D341Med (cell line): ENCODE results near the gene NRXN3.

ENCODE experiments used
- DNase-seq: peaks from one replicate; pipeline ENCODE4 v3.0.0; 2012; ENCODE audit warnings: low spot score

NRXN3 gene

DNA sequence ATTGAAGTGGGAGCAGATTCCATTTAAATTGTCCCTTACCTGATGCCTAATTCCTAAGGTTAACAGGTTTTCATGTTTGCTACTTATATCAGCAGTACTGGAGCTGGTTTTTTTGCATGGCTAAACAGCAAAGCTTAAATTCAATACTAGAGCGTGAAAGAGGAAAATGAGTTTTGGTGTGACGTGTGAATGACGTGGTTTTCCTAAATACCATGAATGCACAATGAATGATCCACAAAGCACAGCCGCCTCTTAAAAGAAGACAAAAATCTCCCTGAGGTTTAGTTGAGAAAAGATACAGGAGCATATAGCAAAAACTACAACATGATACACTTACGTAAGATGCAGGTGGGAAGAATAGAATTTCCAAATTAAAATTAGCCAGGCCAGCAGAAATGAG, 1310.0 kb downstream of the NRXN3 start:
- DNase-seq: no peak

DNA sequence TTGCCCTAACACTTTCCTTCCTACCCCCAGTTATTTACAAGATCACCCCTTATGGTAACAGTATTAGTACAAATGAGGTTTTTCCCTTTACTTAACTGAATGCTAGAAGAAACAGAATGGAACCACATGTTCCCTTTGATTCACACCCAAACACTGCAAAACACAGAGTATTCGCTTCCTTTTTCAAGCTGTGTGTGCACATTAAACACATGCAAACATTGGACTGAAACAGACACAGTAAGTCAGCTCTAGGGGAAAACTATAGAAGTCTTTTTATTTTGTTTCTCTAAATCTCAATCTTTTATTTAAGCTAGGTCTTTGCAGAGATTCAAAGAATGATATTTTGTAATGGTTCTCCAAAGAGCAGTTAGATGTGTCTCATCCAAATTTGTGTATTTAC, 1312.7 kb downstream of the NRXN3 start:
- DNase-seq: no peak

GRCh38 chr14:79483477-79484388, 1313.6 kb downstream of the NRXN3 start:
- DNase-seq: no peak

GRCh38 chr14:79487632-79488031, 1317.5 kb downstream of the NRXN3 start:
- DNase-seq: no peak

DNA sequence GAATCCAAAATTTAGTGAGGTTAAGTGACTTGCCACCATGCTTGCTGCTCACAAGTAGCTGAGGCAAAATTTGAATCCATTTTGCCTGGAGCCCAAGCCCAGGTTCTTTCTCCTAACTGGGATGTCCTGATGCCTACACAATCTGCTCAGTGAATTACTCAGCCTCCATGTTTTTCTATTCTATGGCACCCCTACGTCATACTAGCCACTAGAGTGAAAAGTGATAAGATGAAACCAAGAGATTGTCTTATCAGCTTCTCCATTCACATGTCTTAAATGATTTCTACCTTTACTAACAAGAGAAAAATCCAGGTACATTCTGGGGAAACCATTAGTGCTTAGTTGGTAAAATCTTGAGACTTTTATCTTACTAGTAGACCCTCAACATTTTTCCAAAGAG, 1321.0 kb downstream of the NRXN3 start:
- no peak for DNase-seq

- DNase-seq: no peak
These were observed 1323.0 kb downstream of the NRXN3 start for GRCh38 chr14:79493081-79493645.

DNA sequence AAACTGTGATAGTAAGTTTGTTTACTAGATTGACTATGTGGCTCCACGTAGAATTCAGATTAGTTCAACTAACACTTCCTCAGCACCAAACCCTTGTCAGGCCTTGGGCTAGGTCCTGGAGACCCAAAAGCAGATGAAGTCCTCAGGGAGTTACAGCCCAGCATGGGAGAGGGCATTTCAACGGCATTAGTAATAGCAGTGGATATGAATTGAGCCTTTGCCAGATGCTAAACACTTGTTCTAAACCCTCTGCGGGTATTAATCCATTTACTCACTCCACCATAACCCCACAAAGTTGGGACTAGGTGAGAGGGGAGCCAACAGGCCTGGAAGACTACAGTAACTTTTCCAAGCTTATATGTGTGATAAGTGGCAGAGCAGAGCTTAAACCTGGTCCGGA, 1326.5 kb downstream of the NRXN3 start:
- DNase-seq: no peak

DNA sequence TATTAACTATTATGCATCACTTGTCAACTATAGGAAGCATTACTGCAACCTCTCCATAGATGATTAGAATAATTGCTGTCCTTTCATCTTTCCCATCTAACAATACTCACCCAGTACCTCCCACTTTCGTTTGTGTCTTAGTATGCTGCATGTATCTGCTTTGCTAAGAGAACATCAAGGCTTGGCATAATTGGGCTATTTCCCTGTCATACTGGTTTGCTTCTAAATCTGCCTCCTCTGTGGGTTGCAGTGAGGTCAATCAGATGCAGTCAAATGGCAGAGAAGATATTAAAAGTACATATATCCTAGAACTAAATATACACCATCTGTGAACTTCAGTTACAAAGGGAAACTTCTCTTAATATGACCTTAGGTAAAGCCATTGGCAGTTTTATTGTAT, 1330.3 kb downstream of the NRXN3 start:
- DNase-seq: no peak

- no peak for DNase-seq
These were observed 1332.1 kb downstream of the NRXN3 start for GRCh38 chr14:79502136-79502750.

DNA sequence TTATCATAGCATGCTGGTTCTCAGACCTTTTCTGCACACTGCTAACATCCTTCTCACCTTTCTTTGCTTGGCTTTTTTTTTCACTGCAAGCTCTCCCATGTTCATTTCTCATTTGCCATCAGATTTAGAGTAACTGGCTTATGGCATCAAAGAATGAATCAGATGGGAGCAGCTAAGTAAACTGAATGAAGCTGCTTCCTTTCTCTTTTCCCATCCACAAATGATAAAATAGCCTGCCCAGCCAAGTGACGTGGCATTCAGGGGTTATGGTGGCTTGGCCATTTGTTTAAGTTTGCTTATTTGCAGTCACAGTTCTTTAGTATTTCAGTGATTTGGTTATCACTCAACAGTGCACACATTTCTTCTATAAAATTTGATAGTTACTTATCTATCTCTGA, 1332.6 kb downstream of the NRXN3 start:
- no peak for DNase-seq

DNA sequence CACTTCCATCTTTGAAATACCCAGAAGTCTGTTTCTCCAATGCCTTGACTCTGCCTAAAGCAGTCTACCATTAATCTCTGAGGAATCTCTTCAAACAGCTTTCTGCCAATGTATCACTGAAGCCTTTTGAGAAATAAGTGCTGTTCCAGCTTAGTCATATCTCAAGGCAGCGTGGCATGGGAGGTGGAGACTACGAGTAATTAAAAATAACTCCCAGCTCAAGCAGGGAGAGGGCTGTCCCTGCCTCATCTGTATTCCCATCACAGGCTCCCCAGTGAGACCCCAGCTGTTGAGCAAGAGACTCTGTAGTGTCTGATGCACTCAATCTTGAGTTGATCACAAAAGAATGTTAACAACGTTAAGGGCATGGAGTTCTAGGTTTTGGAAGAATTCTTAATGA, 1340.5 kb downstream of the NRXN3 start:
- no peak for DNase-seq

DNA sequence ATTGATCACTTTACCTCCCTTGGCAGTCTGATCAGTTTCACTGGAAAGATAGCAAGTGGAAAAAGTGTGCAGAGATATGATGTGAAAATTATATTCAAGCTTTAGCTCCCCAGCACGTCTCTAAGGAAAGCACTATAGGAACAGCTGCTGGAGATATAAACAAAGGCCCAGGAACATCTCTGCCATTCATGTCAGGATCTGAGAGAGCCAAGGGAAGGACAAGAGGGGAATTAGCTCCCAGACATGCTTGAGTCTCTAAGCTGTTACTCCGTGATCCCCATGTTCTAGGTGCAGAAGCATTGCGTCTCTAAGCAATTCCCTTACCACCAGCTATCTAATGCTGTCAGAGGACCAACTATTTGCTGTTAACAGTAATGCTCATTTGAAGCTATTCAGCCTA, 1341.0 kb downstream of the NRXN3 start:
- no peak for DNase-seq

DNA sequence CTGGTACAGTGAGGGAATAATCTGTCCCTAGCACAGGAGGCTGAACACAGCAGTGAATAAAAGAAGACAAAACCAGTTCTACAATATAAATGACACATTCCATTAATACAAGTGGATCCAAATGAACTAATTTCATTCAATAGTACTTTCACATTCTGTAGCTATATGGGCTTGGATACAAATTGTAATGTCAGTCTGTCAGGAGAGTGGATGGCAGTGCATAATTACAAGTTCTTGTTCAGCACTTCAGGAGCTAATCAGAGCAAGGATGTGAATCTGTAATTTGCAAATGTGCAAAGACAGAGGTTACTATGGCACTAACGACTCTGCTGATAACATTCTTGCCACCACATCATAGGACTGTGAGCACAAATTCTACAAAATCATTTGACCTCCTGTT, 1343.3 kb downstream of the NRXN3 start:
- no peak for DNase-seq

GRCh38 chr14:79514700-79515099, 1344.5 kb downstream of the NRXN3 start:
- no peak for DNase-seq

- no peak for DNase-seq
These were observed 1345.0 kb downstream of the NRXN3 start for GRCh38 chr14:79515158-79515557.

GRCh38 chr14:79516009-79516408, 1345.8 kb downstream of the NRXN3 start:
- no peak for DNase-seq

DNA sequence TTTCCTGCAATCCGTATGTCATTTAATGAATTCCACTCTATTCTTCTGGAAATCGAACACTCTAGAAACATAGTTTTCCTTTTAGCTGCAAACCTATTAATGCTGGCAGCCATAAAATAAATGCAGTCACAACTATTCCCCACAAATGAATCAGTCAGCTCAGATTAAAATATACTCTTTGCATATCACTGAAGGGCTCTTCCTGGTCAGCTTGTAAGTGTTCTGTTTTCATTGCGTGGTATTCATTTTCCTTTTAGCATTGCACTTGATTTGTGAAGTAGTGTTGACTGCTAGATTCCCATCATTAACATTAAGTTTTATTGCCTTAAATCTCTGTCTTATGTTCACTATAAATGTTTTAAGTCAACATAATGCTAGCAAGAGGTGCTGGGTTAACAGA, 1355.2 kb downstream of the NRXN3 start:
- DNase-seq: no peak

DNA sequence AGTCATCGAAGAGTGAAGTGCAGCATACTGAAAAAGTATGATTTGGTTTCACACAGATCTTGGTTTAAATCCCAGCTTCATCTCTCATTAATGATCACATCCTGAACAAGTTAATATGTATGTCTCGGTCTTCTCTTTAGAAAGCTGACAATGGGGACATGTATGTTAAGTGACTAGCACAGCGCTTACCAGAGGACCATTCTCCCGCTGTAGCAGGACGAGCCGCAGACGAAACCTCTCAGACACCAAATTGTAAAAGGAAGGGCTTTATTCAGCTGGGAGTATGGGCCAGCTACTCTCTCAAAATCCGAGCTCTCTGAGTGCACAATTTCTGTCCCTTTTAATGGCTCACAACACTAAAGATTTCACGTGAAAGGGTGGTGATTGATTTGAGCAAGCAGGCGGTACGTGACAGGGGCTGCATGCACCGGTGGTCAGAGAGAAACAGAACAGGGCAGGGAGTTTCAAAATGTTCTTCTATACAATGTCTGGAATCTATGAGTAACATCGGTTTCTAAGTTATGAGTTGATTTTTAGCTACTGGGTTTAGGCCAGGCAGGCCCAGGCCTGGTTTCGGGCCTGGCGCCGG, 1358.7 kb downstream of the NRXN3 start:
- DNase-seq: no peak

GRCh38 chr14:79530555-79530954, 1360.4 kb downstream of the NRXN3 start:
- DNase-seq: no peak

GRCh38 chr14:79534703-79535353, 1364.7 kb downstream of the NRXN3 start:
- no peak for DNase-seq

DNA sequence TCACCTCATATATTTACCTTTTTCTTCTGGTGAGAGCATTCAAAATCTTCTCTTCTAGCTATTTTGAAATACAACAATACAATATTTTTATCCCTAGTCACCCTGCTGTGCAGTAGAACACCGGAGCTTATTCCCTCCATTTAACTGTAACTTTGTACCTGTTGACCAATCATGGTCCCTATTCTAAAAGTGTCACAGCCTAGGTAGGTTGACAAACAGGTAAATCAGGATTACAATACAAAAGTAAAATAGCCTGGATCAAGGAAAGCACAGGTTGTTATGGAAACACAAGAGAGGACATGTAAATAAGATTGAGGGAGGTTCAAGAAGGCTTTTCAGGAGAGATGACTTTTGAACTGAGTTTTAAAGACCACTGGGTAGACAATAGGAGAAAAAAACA, 1370.2 kb downstream of the NRXN3 start:
- DNase-seq: no peak

- no peak for DNase-seq
These were observed 1371.9 kb downstream of the NRXN3 start for GRCh38 chr14:79542121-79542520.
